ENCODE measurements around the gene FSCN2. TPM values are rescaled to one million over a fixed set of nuclear protein-coding genes. Genes with fewer than 3 reads are reported as not detected.

Gene FSCN2
- total and polyA plus RNA-seq, 9 donors = 0.13 to 6.4 (median 3.0) TPM

GRCh38 chr17:81538651-81539570 is 10.7 kb downstream of the FSCN2 start:
- 83 to 86% (median 84%) methylated on average over 26 of the region's 26 CpGs for WGBS, 3 donors
- H3K27me3 ChIP-seq = no peaks in the 10 kb centered on the region
- TF ChIP-seq CTCF (IDR thresholded peaks at IDR 0.05) (no peak), EP300 (IDR thresholded peaks at IDR 0.05) (no peak), POLR2A (IDR thresholded peaks at IDR 0.05) (no peak)
- DNase-seq = no peak
- no peaks in the 10 kb centered on the region for H3K9me3 ChIP-seq
- H3K36me3 ChIP-seq = no peaks in the 10 kb centered on the region
- H3K4me1 ChIP-seq (ENCODE audit: insufficient read depth) = peaks cover 2% of the 10 kb centered on the region
- intact Hi-C loops (cut with DNase I) = no loop called here
- no peak overlapping the region for H3K27ac ChIP-seq
- no peak overlapping the region for H3K4me3 ChIP-seq

- Histone ChIP-seq H3K27me3 (no peaks in the 10 kb centered on the region), H3K27ac (no peak overlapping the region), H3K4me1 (ENCODE audit: insufficient read depth) (peaks cover 2% of the 10 kb centered on the region), H3K9me3 (no peaks in the 10 kb centered on the region), H3K4me3 (no peak overlapping the region), H3K36me3 (no peaks in the 10 kb centered on the region)
- DNase-seq = no peak
- intact Hi-C loops (cut with DNase I) = no loop called here
- TF ChIP-seq POLR2A (IDR thresholded peaks at IDR 0.05) (no peak), CTCF (IDR thresholded peaks at IDR 0.05) (no peak), EP300 (IDR thresholded peaks at IDR 0.05) (no peak)
- WGBS, 3 donors = 74 to 76% (median 75%) methylated on average over 10 of the region's 10 CpGs
These were observed 11.4 kb downstream of the FSCN2 start for GRCh38 chr17:81539571-81539900.

GRCh38 chr17:81539961-81540675 is 11.9 kb downstream of the FSCN2 start:
- no peaks in the 10 kb centered on the region for H3K36me3 ChIP-seq
- 88 to 92% (median 89%) methylated on average over 24 to 28 of the region's 28 CpGs for WGBS, 3 donors
- intact Hi-C loops (cut with DNase I) = no loop called here
- H3K27me3 ChIP-seq = no peaks in the 10 kb centered on the region
- no peaks in the 10 kb centered on the region for H3K9me3 ChIP-seq
- H3K27ac ChIP-seq = no peak overlapping the region
- H3K4me1 ChIP-seq (ENCODE audit: insufficient read depth) = peaks cover 2% of the 10 kb centered on the region
- no peak for DNase-seq
- TF ChIP-seq EP300 (IDR thresholded peaks at IDR 0.05) (no peak), POLR2A (IDR thresholded peaks at IDR 0.05) (no peak), CTCF (IDR thresholded peaks at IDR 0.05) (no peak)
- H3K4me3 ChIP-seq = no peak overlapping the region

- Histone ChIP-seq H3K36me3 (no peaks in the 10 kb centered on the region), H3K4me3 (no peak overlapping the region), H3K27me3 (no peaks in the 10 kb centered on the region), H3K9me3 (no peaks in the 10 kb centered on the region), H3K27ac (no peak overlapping the region), H3K4me1 (ENCODE audit: insufficient read depth) (peaks cover 2% of the 10 kb centered on the region)
- WGBS, 3 donors = 90 to 92% (median 91%) methylated on average over 14 of the region's 14 CpGs
- no peak for DNase-seq
- no peak for TF ChIP-seq POLR2A (IDR thresholded peaks at IDR 0.05)
- TF ChIP-seq EP300 (IDR thresholded peaks at IDR 0.05) = no peak
- TF ChIP-seq CTCF (IDR thresholded peaks at IDR 0.05) = no peak
- intact Hi-C loops (cut with DNase I) = no loop called here
These were observed 12.5 kb downstream of the FSCN2 start for GRCh38 chr17:81540676-81541027.
